WTC11 (cell line): Measurements from ENCODE around the gene PTPRN2. TPM values are rescaled to one million over a fixed set of nuclear protein-coding genes. Genes with fewer than 3 reads are reported as not detected.

Experiments
- ATAC-seq: fragments of 200-7000 bp; cut with Tn5 transposase; 2 replicates; pipeline ENCODE4 v1.10.0; 2021; ENCODE audit warnings: mild to moderate bottlenecking, moderate library complexity
- CTCF ChIA-PET: fragments of 300-600 bp; sonication (Branson Sonifier 250); formaldehyde crosslinking; loops from one replicate; lab custom pipeline; 2021; ENCODE audit warnings: antibody characterized with exemption; lab: Charles Lee
- POLR2A ChIA-PET: fragments of 350-600 bp; sonication (Branson Sonifier 250); formaldehyde crosslinking; loops from one replicate; lab custom pipeline; 2021; ENCODE audit warnings: antibody characterized with exemption; lab: Charles Lee
- DNase-seq: peaks from one replicate; pipeline ENCODE4 v3.0.0; 2021; ENCODE audit warnings: low spot score
- H3K27ac Mint-ChIP-seq: 2 replicates; pipeline ENCODE4 v1.8.0; 2021; ENCODE audit warnings: mixed read lengths
- H3K27me3 Mint-ChIP-seq: 2 replicates; pipeline ENCODE4 v1.8.0; 2021; ENCODE audit warnings: low read depth, mild to moderate bottlenecking, moderate library complexity, mixed read lengths
- H3K36me3 Mint-ChIP-seq: 2 replicates; pipeline ENCODE4 v1.8.0; 2021; ENCODE audit warnings: mixed read lengths
- H3K4me1 Mint-ChIP-seq: 2 replicates; pipeline ENCODE4 v1.8.0; 2022; ENCODE audit warnings: mixed read lengths
- H3K4me3 Mint-ChIP-seq: 2 replicates; pipeline ENCODE4 v1.8.0; 2021; ENCODE audit warnings: mild to moderate bottlenecking, moderate library complexity, mixed read lengths
- H3K9me3 Mint-ChIP-seq: 2 replicates; pipeline ENCODE4 v1.8.0; 2021; ENCODE audit warnings: mixed read lengths
- AFF4 ChIP-seq: sonication (generic); formaldehyde crosslinking; IDR thresholded peaks from 2 replicates; pipeline ENCODE4 v1.8.1; 2023; ENCODE audit warnings: mild to moderate bottlenecking, missing genetic modification reagents, borderline replicate concordance
- ATF3 ChIP-seq: sonication (generic); formaldehyde crosslinking; conservative IDR thresholded peaks from 2 replicates; pipeline ENCODE4 v1.8.1; 2022; ENCODE audit warnings: mild to moderate bottlenecking, missing genetic modification reagents
- CREB1 ChIP-seq: sonication (generic); formaldehyde crosslinking; IDR thresholded peaks from 2 replicates; pipeline ENCODE4 v1.8.0; 2023; ENCODE audit warnings: mild to moderate bottlenecking, missing genetic modification reagents
- E2F4 ChIP-seq: sonication (generic); formaldehyde crosslinking; IDR thresholded peaks from 2 replicates; pipeline ENCODE4 v1.8.1; 2022; ENCODE audit warnings: low read depth, mild to moderate bottlenecking, moderate library complexity, missing genetic modification reagents, borderline replicate concordance
- ELF4 ChIP-seq: sonication (generic); formaldehyde crosslinking; IDR thresholded peaks from 2 replicates; pipeline ENCODE4 v1.8.1; 2022; ENCODE audit warnings: low read depth, mild to moderate bottlenecking, moderate library complexity, missing genetic modification reagents
- ERG ChIP-seq: fragments of 250-450 bp; sonication (Bioruptor Pico); IDR thresholded peaks from 2 replicates; pipeline ENCODE4 v1.8.0; 2021; ENCODE audit warnings: mild to moderate bottlenecking
- ESRRA ChIP-seq: sonication (generic); formaldehyde crosslinking; IDR thresholded peaks from 2 replicates; pipeline ENCODE4 v1.8.1; 2022; ENCODE audit warnings: mild to moderate bottlenecking, missing genetic modification reagents, borderline replicate concordance
- FOXK1 ChIP-seq: sonication (generic); formaldehyde crosslinking; IDR thresholded peaks from 2 replicates; pipeline ENCODE4 v1.8.0; 2022; ENCODE audit warnings: mild to moderate bottlenecking, moderate library complexity, missing genetic modification reagents
- GRHL2 ChIP-seq: fragments of 250-450 bp; sonication (Bioruptor Pico); IDR thresholded peaks from 2 replicates; pipeline ENCODE4 v1.8.0; 2022; ENCODE audit warnings: mild to moderate bottlenecking, moderate library complexity; ENCODE audit not compliant: insufficient replicate concordance, severe bottlenecking
- MXD4 ChIP-seq: fragments of 250-450 bp; sonication (Bioruptor Pico); IDR thresholded peaks from 2 replicates; pipeline ENCODE4 v1.8.0; 2021; ENCODE audit warnings: mild to moderate bottlenecking, moderate library complexity, borderline replicate concordance
- NFATC4 ChIP-seq: fragments of 250-450 bp; sonication (Bioruptor Pico); IDR thresholded peaks from 2 replicates; pipeline ENCODE4 v1.9.0; 2021; ENCODE audit warnings: mild to moderate bottlenecking
- SMAD4 ChIP-seq: sonication (generic); formaldehyde crosslinking; IDR thresholded peaks from 2 replicates; pipeline ENCODE4 v1.8.0; 2022; ENCODE audit warnings: mild to moderate bottlenecking, missing genetic modification reagents
- SOX15 ChIP-seq: fragments of 250-450 bp; sonication (Bioruptor Pico); IDR thresholded peaks from 2 replicates; pipeline ENCODE4 v1.9.0; 2021; ENCODE audit warnings: mild to moderate bottlenecking
- STAT6 ChIP-seq: sonication (generic); formaldehyde crosslinking; conservative IDR thresholded peaks from 2 replicates; pipeline ENCODE4 v1.8.1; 2023; ENCODE audit warnings: mild to moderate bottlenecking, low read depth, missing genetic modification reagents, moderate library complexity
- TEAD1 ChIP-seq: sonication (generic); formaldehyde crosslinking; IDR thresholded peaks from 2 replicates; pipeline ENCODE4 v1.8.0; 2022; ENCODE audit warnings: mild to moderate bottlenecking, missing genetic modification reagents
- USF2 ChIP-seq: sonication (generic); formaldehyde crosslinking; IDR thresholded peaks from 2 replicates; pipeline ENCODE4 v1.8.1; 2023; ENCODE audit warnings: mild to moderate bottlenecking, missing genetic modification reagents, moderate library complexity
- ZNF121 ChIP-seq: sonication (generic); formaldehyde crosslinking; IDR thresholded peaks from 2 replicates; pipeline ENCODE4 v1.8.0; 2023; ENCODE audit warnings: missing genetic modification reagents
- ZNF232 ChIP-seq: sonication (generic); formaldehyde crosslinking; IDR thresholded peaks from 2 replicates; pipeline ENCODE4 v1.8.0; 2022; ENCODE audit warnings: mild to moderate bottlenecking, missing genetic modification reagents
- ZNF532 ChIP-seq: fragments of 250-450 bp; sonication (Bioruptor Pico); IDR thresholded peaks from 2 replicates; pipeline ENCODE4 v1.9.0; 2021; ENCODE audit warnings: mild to moderate bottlenecking, borderline replicate concordance
- ZNF671 ChIP-seq: fragments of 250-450 bp; sonication (Bioruptor Pico); IDR thresholded peaks from 2 replicates; pipeline ENCODE4 v1.8.0; 2021; ENCODE audit warnings: mild to moderate bottlenecking
- total RNA-seq: library from RNA; stranded (reverse); gene quantifications from 3 replicates; pipeline ENCODE4 v1.2.3, GENCODE V29; 2021

Gene PTPRN2
- total RNA-seq, 1 experiment from 2014 or later = 4.7 TPM

- peaks cover 54% of the 10 kb centered on the region for H3K36me3 Mint-ChIP-seq
- H3K9me3 Mint-ChIP-seq = peaks cover 63% of the 10 kb centered on the region
- H3K27me3 Mint-ChIP-seq = peaks cover 8% of the 10 kb centered on the region
- ATAC-seq (no peak), DNase-seq (no peak)
- H3K27ac Mint-ChIP-seq = no peak overlapping the region
- POLR2A ChIA-PET = no interaction called here
- CTCF ChIA-PET = no interaction called here
- TF ChIP-seq ESRRA (CRISPR knock-in tag) (no peak), NFATC4 (no peak), ZNF671 (CRISPR knock-in tag) (no peak), GRHL2 (CRISPR knock-in tag) (no peak), ATF3 (CRISPR knock-in tag) (no peak), E2F4 (no peak), ELF4 (no peak), TEAD1 (CRISPR knock-in tag) (no peak), ZNF232 (CRISPR knock-in tag) (no peak), SOX15 (CRISPR knock-in tag) (no peak), USF2 (CRISPR knock-in tag) (no peak), CREB1 (CRISPR knock-in tag) (no peak), ZNF532 (CRISPR knock-in tag) (no peak), STAT6 (CRISPR knock-in tag) (no peak), FOXK1 (CRISPR knock-in tag) (no peak), ERG (CRISPR knock-in tag) (no peak), AFF4 (CRISPR knock-in tag) (no peak), ZNF121 (no peak), MXD4 (CRISPR knock-in tag) (no peak), SMAD4 (CRISPR knock-in tag) (no peak)
- H3K4me3 Mint-ChIP-seq = no peak overlapping the region
- peaks cover 10% of the 10 kb centered on the region; the same call in 1 of the 2 replicates for H3K4me1 Mint-ChIP-seq
Measured at GRCh38 chr7:157803906-157804305, 783.7 kb downstream of the PTPRN2 start.
